SK-N-SH (cell line): ENCODE measurements around the gene IZUMO1. TPM values are rescaled to one million over a fixed set of nuclear protein-coding genes. Genes with fewer than 3 reads are reported as not detected.

Experiments used
- CTCF ChIA-PET: fragments of 300-600, 350-600 bp; formaldehyde crosslinking; extraction: SDS; loops from one replicate; lab custom pipeline; 2021; lab: Yijun Ruan, JAX
- POLR2A ChIA-PET: fragments of 350-600 bp; sonication (Branson Sonifier 250); formaldehyde crosslinking; extraction: SDS; loops from one replicate; lab custom pipeline; 2020; ENCODE audit warnings: antibody characterized with exemption, inconsistent platforms; lab: Yijun Ruan, JAX
- DNase-seq: peaks from one replicate; pipeline ENCODE4 v3.0.0; 2012
- H2AFZ ChIP-seq: fragments of 200-600 bp; sonication (generic); 2 replicates; pipeline ENCODE4 v1.8.1; 2016; ENCODE audit warnings: antibody characterized with exemption, mild to moderate bottlenecking, low read depth
- H3F3A ChIP-seq: fragments of 200-600 bp; sonication (generic); replicated peaks from 2 replicates; pipeline ENCODE3; 2016; ENCODE audit warnings: antibody characterized with exemption, mild to moderate bottlenecking; ENCODE audit not compliant: insufficient read depth
- H3K27ac ChIP-seq, 2 experiments: fragments of 200-500 bp in 1 of 2; fragments of 200-600 bp in 1 of 2; sonication (Bioruptor generic) in 1 of 2; sonication (generic), shearing (Covaris generic) in 1 of 2; 2 replicates each; pipeline versions ENCODE4 v1.5.1 to v1.6.1; 2014 to 2016; ENCODE audit warnings: low read depth in 2 of 2, inconsistent platforms in 1 of 2, low read length in 1 of 2, mild to moderate bottlenecking in 1 of 2, mixed read lengths in 1 of 2
- H3K27me3 ChIP-seq: fragments of 200-600 bp; sonication (generic), shearing (Covaris generic); 2 replicates; pipeline ENCODE4 v1.6.1; 2016; ENCODE audit warnings: mixed run types; ENCODE audit not compliant: insufficient read depth
- H3K36me3 ChIP-seq, 2 experiments: fragments of 200-500 bp in 1 of 2; fragments of 200-600 bp in 1 of 2; sonication (Bioruptor generic) in 1 of 2; sonication (generic) in 1 of 2; replicated peaks in 1 of 2; 2 replicates each; pipeline versions ENCODE3 to v1.5.1; 2014 to 2016; ENCODE audit warnings: low read length in 1 of 2, mild to moderate bottlenecking in 1 of 2; ENCODE audit not compliant: insufficient read depth in 2 of 2, control insufficient read depth in 1 of 2
- H3K4me1 ChIP-seq, 2 experiments: fragments of 200-500 bp in 1 of 2; fragments of 200-600 bp in 1 of 2; sonication (Bioruptor generic) in 1 of 2; sonication (generic), shearing (Covaris generic) in 1 of 2; 2 replicates each; pipeline versions ENCODE4 v1.5.1 to v1.6.1; 2014 to 2016; ENCODE audit warnings: low read depth in 1 of 2, low read length in 1 of 2, mixed run types in 1 of 2; ENCODE audit not compliant: insufficient read depth in 2 of 2, control insufficient read depth in 1 of 2
- H3K4me2 ChIP-seq: fragments of 200-600 bp; sonication (generic), shearing (Covaris generic); 2 replicates; pipeline ENCODE4 v1.6.1; 2017; ENCODE audit warnings: mixed run types
- H3K4me3 ChIP-seq, 2 experiments: fragments of 200-500 bp in 1 of 2; fragments of 200-600 bp in 1 of 2; sonication (Bioruptor generic) in 1 of 2; sonication (generic), shearing (Covaris generic) in 1 of 2; 2 replicates each; pipeline versions ENCODE4 v1.5.1 to v1.8.1; 2014 to 2016; ENCODE audit warnings: low read depth in 2 of 2, inconsistent platforms in 1 of 2, low read length in 1 of 2, mild to moderate bottlenecking in 1 of 2, mixed read lengths in 1 of 2, moderate library complexity in 1 of 2
- H3K79me2 ChIP-seq: fragments of 200-600 bp; sonication (generic); 2 replicates; pipeline ENCODE4 v1.8.1; 2017; ENCODE audit warnings: mild to moderate bottlenecking; ENCODE audit not compliant: insufficient read depth
- H3K9ac ChIP-seq: fragments of 200-600 bp; sonication (generic); 2 replicates; pipeline ENCODE4 v1.6.1; 2017; ENCODE audit warnings: mixed run types
- H3K9me2 ChIP-seq: fragments of 200-600 bp; sonication (generic); 2 replicates; pipeline ENCODE4 v1.6.1; 2017; ENCODE audit warnings: mixed run types
- H3K9me3 ChIP-seq: fragments of 200-600 bp; sonication (generic); 2 replicates; pipeline ENCODE4 v1.6.1; 2017; ENCODE audit warnings: mixed run types, mild to moderate bottlenecking, moderate library complexity
- H4K20me1 ChIP-seq: fragments of 200-600 bp; sonication (generic); 2 replicates; pipeline ENCODE4 v1.6.1; 2017; ENCODE audit warnings: mild to moderate bottlenecking, mixed run types; ENCODE audit not compliant: insufficient read depth
- CTCF ChIP-seq: fragments of 200-600 bp; sonication (generic); IDR thresholded peaks from 2 replicates; pipeline ENCODE4 v1.6.1; 2017; ENCODE audit warnings: antibody characterized with exemption, mild to moderate bottlenecking, moderate library complexity
- EP300 ChIP-seq, 2 experiments: IDR thresholded peaks; 2 replicates each; pipeline versions ENCODE4 v1.4.0 to v1.6.1; 2012; ENCODE audit warnings: borderline replicate concordance in 1 of 2, low read depth in 1 of 2, low read length in 1 of 2
- MXI1 ChIP-seq: IDR thresholded peaks from 2 replicates; pipeline ENCODE4 v1.6.1; 2012; ENCODE audit warnings: mild to moderate bottlenecking, low read depth, low read length, improper control_type of control experiment
- RAD21 ChIP-seq: IDR thresholded peaks from 2 replicates; pipeline ENCODE4 v1.6.1; 2012; ENCODE audit warnings: mild to moderate bottlenecking, low read length
- RXRA ChIP-seq: IDR thresholded peaks from 2 replicates; pipeline ENCODE4 v1.4.0; 2012; ENCODE audit warnings: low read depth, mild to moderate bottlenecking, borderline replicate concordance
- SMC3 ChIP-seq: IDR thresholded peaks from 2 replicates; pipeline ENCODE4 v1.6.1; 2012; ENCODE audit warnings: low read depth, low read length, improper control_type of control experiment
- YY1 ChIP-seq: IDR thresholded peaks from 2 replicates; pipeline ENCODE4 v1.4.0; 2012; ENCODE audit warnings: low read depth, mild to moderate bottlenecking
- WGBS: methylation state at CpG from one replicate; pipeline ENCODE4 v1.1.6; 2017; ENCODE audit warnings: low lambda C conversion rate; 5-methylcytosine and 5-hydroxymethylcytosine counted together
- polyA plus RNA-seq, 3 experiments: library from polyadenylated mRNA; depleted of rRNA; stranded (reverse); fragments of >200 nt; gene quantifications; 2 replicates each; pipeline ENCODE4 v1.2.3, GENCODE V29; 2012

The IZUMO1 gene
- polyA plus RNA-seq, 1 of the 3 experiments (the other 2 are of a cell fraction) = 0.03 TPM

GRCh38 chr19:48735031-48735615 is 11.6 kb downstream of the IZUMO1 start:
- DNase-seq = no peak
- WGBS = 73% methylated on average over 27 of the region's 38 CpGs
- TF ChIP-seq CTCF (no peak), SMC3 (no peak), RAD21 (no peak), EP300 (IDR thresholded peaks at IDR 0.05; ENCODE audit: borderline replicate concordance in 1 of 2, low read depth in 1 of 2, low read length in 1 of 2) (no peak), RXRA (no peak)

GRCh38 chr19:48734625-48735024 is 12.1 kb downstream of the IZUMO1 start:
- no peak for TF ChIP-seq CTCF
- no peak for TF ChIP-seq MXI1
- no peak for TF ChIP-seq SMC3
- TF ChIP-seq YY1 = no peak
- Histone ChIP-seq H3F3A (peaks cover 7% of the 10 kb centered on the region), H3K27me3 (no peaks in the 10 kb centered on the region), H2AFZ (no peak overlapping the region), H3K4me3 (no peak overlapping the region), H3K4me2 (no peak overlapping the region), H3K4me1 (peaks cover 0 to 7% of the 10 kb centered on the region in 2 experiments; a peak in 1 of 4 replicates), H3K9ac (no peak overlapping the region), H3K9me3 (no peaks in the 10 kb centered on the region), H3K27ac (no peak overlapping the region), H3K9me2 (no peaks in the 10 kb centered on the region), H3K36me3 (no peaks in the 10 kb centered on the region), H4K20me1 (no peaks in the 10 kb centered on the region), H3K79me2 (no peaks in the 10 kb centered on the region)
- no peak for DNase-seq
- WGBS = 96% methylated on average over 9 of the region's 9 CpGs
- ChIA-PET CTCF (no interaction called here), POLR2A (no interaction called here)

More at GRCh38 chr19:48735031-48735615, 11.6 kb downstream of the IZUMO1 start:
- Histone ChIP-seq H3K27me3 (no peaks in the 10 kb centered on the region), H4K20me1 (no peaks in the 10 kb centered on the region), H3K4me3 (no peak overlapping the region), H3F3A (peaks cover 7% of the 10 kb centered on the region), H3K36me3 (no peaks in the 10 kb centered on the region), H3K9me2 (no peaks in the 10 kb centered on the region), H3K27ac (no peak overlapping the region), H2AFZ (no peak overlapping the region), H3K79me2 (no peaks in the 10 kb centered on the region), H3K9ac (no peak overlapping the region), H3K9me3 (no peaks in the 10 kb centered on the region), H3K4me2 (no peak overlapping the region), H3K4me1 (peaks cover 0 to 12% of the 10 kb centered on the region in 2 experiments; a peak in 1 of 4 replicates)
- ChIA-PET POLR2A (no interaction called here), CTCF (no interaction called here)
